Natural killer cell (primary cell): ENCODE data around the gene AATK. TPM values are rescaled to one million over a fixed set of nuclear protein-coding genes. Genes with fewer than 3 reads are reported as not detected.

Source experiments
- ATAC-seq, 3 donors: fragments of 150-1000 bp in 2 of 3; fragments of 200-7000 bp in 1 of 3; cut with Tn5 transposase; 1 replicate in 1 of 3; 2 replicates in 2 of 3; pipeline ENCODE4 v1.10.0; 2021; ENCODE audit warnings: mild to moderate bottlenecking in 2 of 3, moderate library complexity in 2 of 3
- DNase-seq, 2 donors: peaks; one replicate each; pipeline versions ENCODE4 v3.0.0 to v3.0.0-alpha.2; 2013 to 2021; ENCODE audit warnings: mixed read lengths in 1 of 2
- H3K27ac ChIP-seq: one replicate; pipeline ENCODE4 v1.5.1; 2013; ENCODE audit warnings: mild to moderate bottlenecking, low read length
- H3K27me3 ChIP-seq: one replicate; pipeline ENCODE4 v1.6.1; 2013; ENCODE audit warnings: low read length; ENCODE audit not compliant: control insufficient read depth, insufficient read depth
- H3K36me3 ChIP-seq: one replicate; pipeline ENCODE4 v1.6.1; 2013; ENCODE audit warnings: low read length; ENCODE audit not compliant: control insufficient read depth, insufficient read depth
- H3K4me1 ChIP-seq: one replicate; pipeline ENCODE4 v1.6.1; 2013; ENCODE audit warnings: low read length; ENCODE audit not compliant: control insufficient read depth, insufficient read depth
- H3K4me3 ChIP-seq: one replicate; pipeline ENCODE4 v1.5.1; 2013; ENCODE audit warnings: low read length
- H3K9me3 ChIP-seq: one replicate; pipeline ENCODE4 v1.6.1; 2013; ENCODE audit warnings: low read length; ENCODE audit not compliant: control insufficient read depth, insufficient read depth
- H3K27ac Mint-ChIP-seq, 2 donors: one replicate each; pipeline ENCODE4 v1.8.0; 2022; ENCODE audit warnings: mild to moderate bottlenecking in 2 of 2, mixed read lengths in 2 of 2, moderate library complexity in 1 of 2
- H3K27me3 Mint-ChIP-seq, 2 donors: one replicate each; pipeline ENCODE4 v1.8.0; 2022; ENCODE audit warnings: low read depth in 2 of 2, mixed read lengths in 2 of 2
- H3K36me3 Mint-ChIP-seq: one replicate; pipeline ENCODE4 v1.8.0; 2022; ENCODE audit warnings: mixed read lengths
- H3K4me1 Mint-ChIP-seq, 2 donors: one replicate each; pipeline ENCODE4 v1.8.0; 2022; ENCODE audit warnings: mixed read lengths in 2 of 2
- H3K4me3 Mint-ChIP-seq: one replicate; pipeline ENCODE4 v1.8.0; 2022; ENCODE audit warnings: mild to moderate bottlenecking, moderate library complexity, mixed read lengths
- H3K9me3 Mint-ChIP-seq, 2 donors: one replicate each; pipeline ENCODE4 v1.8.0; 2022; ENCODE audit warnings: mixed read lengths in 2 of 2
- CTCF ChIP-seq: fragments of 200-600 bp; IDR thresholded peaks from one replicate; pipeline ENCODE4 v1.8.0; 2022; ENCODE audit warnings: antibody characterized with exemption
- WGBS: methylation state at CpG from one replicate; pipeline ENCODE4 v1.1.7; 2013; ENCODE audit warnings: missing lambda C conversion rate; ENCODE audit not compliant: insufficient coverage; 5-methylcytosine and 5-hydroxymethylcytosine counted together
- intact Hi-C: fragments of 100-400 bp; cut with micrococcal nuclease; formaldehyde crosslinking; loops from one replicate; pipeline ENCODE4 v1.14.2; 2022
- total RNA-seq, 4 donors: library from RNA; stranded (reverse); fragments of 120-200 nt in 1 of 4; gene quantifications; one replicate each; pipeline versions ENCODE4 v1.2.3 to v1.2.4, GENCODE V29; 2013 to 2022

AATK gene
- total RNA-seq, 3 donors from 2014 or later (not counting 1 experiment from before 2014, with no cell fraction given): 8.5 to 13.7 (median 10.4) TPM

DNA sequence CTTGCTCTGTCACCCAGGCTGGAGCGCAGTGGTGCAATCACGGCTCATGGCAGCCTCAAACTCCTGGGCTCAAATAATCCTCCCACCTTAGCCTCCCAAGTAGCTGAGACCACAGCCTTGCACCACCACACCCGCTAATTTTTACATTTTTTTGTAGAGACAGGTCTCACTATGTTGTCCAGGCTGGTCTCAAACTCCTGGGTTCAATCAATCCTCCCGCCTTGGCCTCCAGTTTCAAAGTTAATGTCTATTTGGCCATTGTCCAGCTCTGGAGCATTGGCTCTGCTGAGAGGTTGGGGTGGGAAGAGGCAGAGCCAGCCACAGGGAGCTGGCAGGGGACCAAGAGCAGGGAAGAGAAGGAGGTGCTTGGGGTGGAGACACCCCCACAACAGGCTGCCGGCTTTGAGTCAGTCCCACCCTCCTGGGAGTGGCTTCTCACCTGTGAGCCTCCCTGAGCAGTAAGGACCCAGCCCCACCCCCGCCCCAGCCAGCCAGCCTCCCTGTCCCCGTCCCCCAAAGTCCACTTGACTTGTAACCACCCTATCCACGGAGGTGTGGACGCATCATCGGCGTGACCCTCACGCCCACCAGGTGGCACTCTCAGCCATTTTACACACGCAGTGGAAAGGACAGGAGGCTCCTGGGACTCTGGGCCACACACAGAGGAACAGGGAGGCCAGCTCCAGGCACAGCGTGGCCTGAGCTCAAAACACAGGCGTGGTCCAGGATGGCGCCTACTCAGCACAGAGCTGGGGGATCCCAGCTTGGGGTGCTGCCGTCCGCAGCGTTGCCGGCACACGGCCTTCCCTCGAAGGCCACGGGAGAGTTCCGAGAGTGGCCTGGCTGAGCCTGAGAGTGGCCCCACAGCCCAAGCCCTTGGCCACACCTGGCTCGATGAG, 23.5 kb downstream of the AATK start:
- Histone ChIP-seq H3K27me3 (no peaks in the 10 kb centered on the region), H3K27ac (no peak overlapping the region), H3K9me3 (no peaks in the 10 kb centered on the region), H3K36me3 (no peaks in the 10 kb centered on the region), H3K4me1 (peaks cover 6% of the 10 kb centered on the region), H3K4me3 (no peak overlapping the region)
- DNase-seq (peak; percentile 60 to 77), ATAC-seq (peak; percentile 74 to 93 (median 87))
- WGBS: 55% methylated on average over 24 of the region's 25 CpGs
- peak; percentile 50 for TF ChIP-seq CTCF
- Mint-ChIP-seq H3K4me1 (peaks cover 0 to 14% of the 10 kb centered on the region in 2 donors), H3K36me3 (no peaks in the 10 kb centered on the region), H3K9me3 (no peaks in the 10 kb centered on the region), H3K4me3 (no peak overlapping the region), H3K27me3 (no peaks in the 10 kb centered on the region), H3K27ac (no peak overlapping the region)
- intact Hi-C loops: loop anchor here (1.0 to 5.0 kb wide), 2 partner anchors 99 to 340 kb away; no protein-coding TSS in a partner anchor

- no peak for ATAC-seq
- no peak for TF ChIP-seq CTCF
Measured at GRCh38 chr17:81140695-81141094, 25.3 kb downstream of the AATK start.

DNA sequence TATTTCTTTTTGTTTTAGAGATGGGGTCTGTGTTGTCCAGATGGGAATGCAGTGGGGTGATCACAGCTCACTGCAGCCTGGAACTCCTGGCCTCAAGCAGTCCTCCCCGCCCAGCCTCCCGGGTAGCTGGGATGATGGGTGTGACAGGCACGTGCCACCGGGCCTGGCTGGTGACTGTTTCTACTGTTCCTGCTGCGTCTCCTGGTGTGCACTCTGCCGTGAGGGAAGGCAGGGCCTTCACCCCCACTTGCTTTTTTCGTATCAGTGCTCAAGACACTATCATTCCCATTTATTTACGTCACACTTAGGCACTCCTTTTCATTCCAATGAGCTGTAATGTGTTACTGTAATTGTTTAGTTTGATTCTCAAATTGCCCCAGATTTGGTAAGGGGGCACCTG, 26.0 kb downstream of the AATK start:
- Mint-ChIP-seq H3K4me1 (peaks cover 0 to 14% of the 10 kb centered on the region in 2 donors), H3K27ac (no peak overlapping the region), H3K9me3 (no peaks in the 10 kb centered on the region), H3K36me3 (no peaks in the 10 kb centered on the region), H3K27me3 (no peaks in the 10 kb centered on the region), H3K4me3 (no peak overlapping the region)
- H3K27ac ChIP-seq: no peak overlapping the region
- DNase-seq (no peak), ATAC-seq (no peak)
- H3K4me1 ChIP-seq: peaks cover 6% of the 10 kb centered on the region
- intact Hi-C loops: loop anchor here (5.0 kb wide), 1 partner anchor 342 kb away; no protein-coding TSS in a partner anchor
- H3K27me3 ChIP-seq: no peaks in the 10 kb centered on the region
- H3K36me3 ChIP-seq: no peaks in the 10 kb centered on the region
- no peaks in the 10 kb centered on the region for H3K9me3 ChIP-seq
- TF ChIP-seq CTCF: no peak
- H3K4me3 ChIP-seq: no peak overlapping the region
- WGBS: 88% methylated on average over 7 of the region's 8 CpGs

More at GRCh38 chr17:81140695-81141094, 25.3 kb downstream of the AATK start:
- Mint-ChIP-seq H3K27me3 (no peaks in the 10 kb centered on the region), H3K4me3 (no peak overlapping the region), H3K4me1 (peaks cover 0 to 14% of the 10 kb centered on the region in 2 donors), H3K36me3 (no peaks in the 10 kb centered on the region), H3K27ac (no peak overlapping the region), H3K9me3 (no peaks in the 10 kb centered on the region)
- H3K36me3 ChIP-seq: no peaks in the 10 kb centered on the region
- 94% methylated on average over 37 of the region's 37 CpGs for WGBS
- intact Hi-C loops: loop anchor here (5.0 kb wide), 1 partner anchor 342 kb away; no protein-coding TSS in a partner anchor
- no peak overlapping the region for H3K4me3 ChIP-seq
- no peak for DNase-seq
- H3K9me3 ChIP-seq: no peaks in the 10 kb centered on the region
- H3K27ac ChIP-seq: no peak overlapping the region
- no peaks in the 10 kb centered on the region for H3K27me3 ChIP-seq
- H3K4me1 ChIP-seq: peaks cover 6% of the 10 kb centered on the region
